Left ventricle myocardium inferior (tissue), 1 donor: Measurements from ENCODE around the gene DCST1. TPM values are rescaled to one million over a fixed set of nuclear protein-coding genes. Genes with fewer than 3 reads are reported as not detected.

ENCODE experiments used
- DNase-seq: peaks from one replicate; pipeline ENCODE4 v3.0.0-alpha.2; 2020
- H3K27ac ChIP-seq: fragments of 200-600 bp; replicated peaks from 2 replicates; pipeline ENCODE4 v1.8.0; 2021
- H3K27me3 ChIP-seq: fragments of 200-600 bp; 2 replicates; pipeline ENCODE4 v1.8.0; 2021; ENCODE audit warnings: low read depth
- H3K36me3 ChIP-seq: fragments of 200-600 bp; 2 replicates; pipeline ENCODE4 v1.8.0; 2021
- H3K4me1 ChIP-seq: fragments of 200-600 bp; 2 replicates; pipeline ENCODE4 v1.8.0; 2021
- H3K4me3 ChIP-seq: fragments of 200-600 bp; 2 replicates; pipeline ENCODE4 v1.8.0; 2021; ENCODE audit warnings: mild to moderate bottlenecking, moderate library complexity
- H3K9me3 ChIP-seq: fragments of 200-600 bp; replicated peaks from 2 replicates; pipeline ENCODE4 v1.8.0; 2021
- CTCF ChIP-seq: fragments of 200-600 bp; IDR thresholded peaks from 2 replicates; pipeline ENCODE4 v1.8.0; 2021; ENCODE audit warnings: antibody characterized with exemption, mild to moderate bottlenecking, borderline replicate concordance
- intact Hi-C: fragments of 100-400 bp; cut with micrococcal nuclease; formaldehyde crosslinking; loops from one replicate; pipeline ENCODE4 v1.11.0; 2022
- total RNA-seq: library from RNA; stranded (reverse); fragmentation: NEBNext Ultra II Directional; extraction: Animal tissue kit (Norgen Biotek cat#: 25700); gene quantifications from one replicate; pipeline ENCODE4 v1.2.1, GENCODE V29; 2021
- donor health status: DM: no; HTN: yes; CAD: no; lungs with severe emphysema.

DCST1 gene
- total RNA-seq, 1 donor from 2014 or later = not detected

- DNase-seq = no peak
- TF ChIP-seq CTCF = no peak
- intact Hi-C loops = no loop called here
- Histone ChIP-seq H3K36me3 (no peaks in the 10 kb centered on the region), H3K4me1 (peaks cover 12% of the 10 kb centered on the region), H3K27ac (no peak overlapping the region), H3K9me3 (no peaks in the 10 kb centered on the region), H3K4me3 (no peak overlapping the region), H3K27me3 (no peaks in the 10 kb centered on the region)
Measured at GRCh38 chr1:155039308-155039669, 5.7 kb downstream of the DCST1 start.

GRCh38 chr1:155040358-155041093 lies 6.9 kb downstream of the DCST1 start:
- peaks cover 22% of the 10 kb centered on the region for H3K4me1 ChIP-seq
- DNase-seq = no peak
- H3K27ac ChIP-seq = no peak overlapping the region
- H3K4me3 ChIP-seq = no peak overlapping the region
- TF ChIP-seq CTCF = no peak
- H3K9me3 ChIP-seq = no peaks in the 10 kb centered on the region
- no peaks in the 10 kb centered on the region for H3K27me3 ChIP-seq
- intact Hi-C loops = no loop called here
- H3K36me3 ChIP-seq = no peaks in the 10 kb centered on the region

GRCh38 chr1:155042789-155043188 lies 9.2 kb downstream of the DCST1 start:
- Histone ChIP-seq H3K27me3 (no peaks in the 10 kb centered on the region), H3K27ac (no peak overlapping the region), H3K4me3 (no peak overlapping the region), H3K36me3 (no peaks in the 10 kb centered on the region), H3K4me1 (peaks cover 18% of the 10 kb centered on the region), H3K9me3 (no peaks in the 10 kb centered on the region)
- no peak for TF ChIP-seq CTCF
- intact Hi-C loops = no loop called here
- DNase-seq = no peak

- no peak for TF ChIP-seq CTCF
- H3K27ac ChIP-seq = no peak overlapping the region
- intact Hi-C loops = no loop called here
- no peak overlapping the region for H3K4me3 ChIP-seq
- DNase-seq = no peak
- no peaks in the 10 kb centered on the region for H3K9me3 ChIP-seq
- no peaks in the 10 kb centered on the region for H3K27me3 ChIP-seq
- no peaks in the 10 kb centered on the region for H3K36me3 ChIP-seq
- peaks cover 18% of the 10 kb centered on the region for H3K4me1 ChIP-seq
Measured at GRCh38 chr1:155043301-155043702, 9.7 kb downstream of the DCST1 start.

- no peak for TF ChIP-seq CTCF
- Histone ChIP-seq H3K4me3 (no peak overlapping the region), H3K27ac (no peak overlapping the region), H3K27me3 (no peaks in the 10 kb centered on the region), H3K9me3 (no peaks in the 10 kb centered on the region), H3K4me1 (peaks cover 14% of the 10 kb centered on the region), H3K36me3 (no peaks in the 10 kb centered on the region)
- intact Hi-C loops = no loop called here
- DNase-seq = no peak
Measured at GRCh38 chr1:155043793-155044192, 10.2 kb downstream of the DCST1 start.
